ENCODE data around the gene MDM2.

Gene MDM2

DNA sequence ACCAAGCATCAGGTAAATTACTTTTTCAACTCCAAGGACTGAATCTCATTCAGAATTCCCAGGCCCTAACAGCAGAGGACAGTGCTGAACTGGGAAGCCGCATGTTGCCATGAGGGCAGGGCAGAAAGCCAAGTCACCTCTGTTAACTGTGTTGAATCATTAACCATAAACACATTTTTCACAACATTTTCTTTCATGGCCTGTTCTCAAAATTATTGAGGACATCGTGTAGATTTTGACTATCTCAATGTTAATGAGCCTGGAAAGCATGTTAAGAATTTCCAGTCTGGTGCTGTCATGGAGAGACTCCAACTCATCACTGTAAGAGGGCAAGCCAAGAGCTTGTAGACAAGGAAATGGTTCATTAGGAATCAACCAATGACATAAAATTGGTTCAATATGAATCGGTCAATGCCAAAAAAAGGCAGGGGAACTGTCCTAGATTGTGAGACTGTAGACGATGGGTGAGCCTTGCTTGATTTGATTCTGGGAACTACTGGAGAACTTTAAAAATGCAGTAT, 91.3 kb downstream of the MDM2 start:
- no peaks in the 10 kb centered on the region for H3K9me3 ChIP-seq (ENCODE audit: control insufficient read depth in 2 of 2, low read length in 2 of 2)
- peak overlapping the region in 1 of 2 donors; percentile 27 for H3K9ac ChIP-seq (ENCODE audit: low read depth in 1 of 2, low read length in 2 of 2)
- H3K36me3 ChIP-seq (ENCODE audit: control insufficient read depth in 2 of 2, insufficient read depth in 2 of 2, low read length in 2 of 2) = peaks cover 0 to 4% of the 10 kb centered on the region in 2 donors
- no peaks in the 10 kb centered on the region for H3K27me3 ChIP-seq (ENCODE audit: control insufficient read depth in 2 of 2, insufficient read depth in 2 of 2, low read length in 2 of 2)
- H3K4me3 ChIP-seq (ENCODE audit: low read length in 2 of 2) = no peak overlapping the region
- H3K4me1 ChIP-seq (ENCODE audit: control insufficient read depth in 2 of 2, insufficient read depth in 2 of 2, low read length in 2 of 2) = peaks cover 0 to 16% of the 10 kb centered on the region in 2 donors
- peak overlapping the region; percentile 24 to 35 for H3K27ac ChIP-seq (ENCODE audit: low read depth in 2 of 2, low read length in 2 of 2)

DNA sequence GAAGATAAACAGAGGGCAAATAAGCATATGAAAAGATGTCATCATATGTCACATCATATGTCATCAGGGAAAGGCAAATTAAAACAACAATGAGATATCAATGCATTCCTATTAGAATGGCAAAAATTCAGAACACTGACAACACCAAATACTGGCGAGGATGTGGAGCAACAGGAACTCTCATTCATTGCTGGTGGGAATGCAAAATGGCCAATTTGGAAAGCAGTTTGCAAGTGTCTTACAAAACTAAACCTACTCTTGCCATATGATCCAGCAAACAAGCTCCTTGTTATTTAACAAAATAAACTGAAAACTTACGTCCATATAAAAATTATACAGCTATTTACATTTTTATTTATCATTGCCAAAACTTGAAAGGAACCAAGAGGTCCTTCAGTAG, 92.3 kb downstream of the MDM2 start:
- no peak overlapping the region for H3K4me3 ChIP-seq (ENCODE audit: low read length in 2 of 2)
- H3K9me3 ChIP-seq (ENCODE audit: control insufficient read depth in 2 of 2, low read length in 2 of 2) = no peaks in the 10 kb centered on the region
- H3K4me1 ChIP-seq (ENCODE audit: control insufficient read depth in 2 of 2, insufficient read depth in 2 of 2, low read length in 2 of 2) = peaks cover 0 to 16% of the 10 kb centered on the region in 2 donors
- no peak overlapping the region for H3K27ac ChIP-seq (ENCODE audit: low read depth in 2 of 2, low read length in 2 of 2)
- H3K27me3 ChIP-seq (ENCODE audit: control insufficient read depth in 2 of 2, insufficient read depth in 2 of 2, low read length in 2 of 2) = no peaks in the 10 kb centered on the region
- H3K36me3 ChIP-seq (ENCODE audit: control insufficient read depth in 2 of 2, insufficient read depth in 2 of 2, low read length in 2 of 2) = peaks cover 0 to under 1% of the 10 kb centered on the region in 2 donors
- no peak overlapping the region for H3K9ac ChIP-seq (ENCODE audit: low read depth in 1 of 2, low read length in 2 of 2)

Data from mucosa of rectum (tissue), 2 donors.